ENCODE data around the gene TMEM229B. TPM values are rescaled to one million over a fixed set of nuclear protein-coding genes. Genes with fewer than 3 reads are reported as not detected.

Gene TMEM229B
- total RNA-seq, 1 experiment from 2014 or later: 1.6 TPM

DNA sequence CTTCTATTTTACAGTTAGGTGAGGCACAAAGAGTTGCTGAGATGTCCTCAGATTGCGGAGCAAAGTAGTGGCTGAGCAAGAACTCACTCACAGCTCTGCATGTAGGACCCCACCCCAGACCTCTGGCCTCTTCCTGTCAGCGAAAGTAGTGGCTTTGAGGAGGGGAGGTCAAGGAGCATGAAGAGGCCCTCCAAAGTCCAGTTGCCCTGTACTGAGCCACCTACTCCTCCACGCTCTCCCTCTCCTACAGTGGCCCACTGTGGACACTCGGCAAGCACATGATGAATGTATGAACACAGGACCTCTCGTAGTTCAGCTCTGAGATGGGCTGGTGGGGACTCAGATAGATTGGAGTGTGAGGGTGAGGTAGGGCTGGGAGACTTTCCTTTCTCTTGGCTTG, 39.2 kb upstream of the TMEM229B start:
- BruUV-seq (replicated peaks): no TSS peak
- DNase-seq: no peak
- ChIA-PET POLR2A (ENCODE audit: unreplicated experiment) (no interaction called here), CTCF (interaction anchor here (0.6 to 1.6 kb wide), 3 partner anchors 37 to 100 kb away, joined by 3 to 15 read pairs (median 7); no protein-coding TSS in a partner anchor)
- H3K4me1 ChIP-seq (replicated peaks; ENCODE audit: insufficient read depth): no peaks in the 10 kb centered on the region
- H3F3A ChIP-seq (ENCODE audit: insufficient read depth, low read depth): peaks cover 7% of the 10 kb centered on the region; the same call in 1 of the 2 replicates
- no peak overlapping the region for H3K4me3 ChIP-seq
- no peak overlapping the region for H3K4me2 ChIP-seq
- no peak for TF ChIP-seq EZH2 (IDR thresholded peaks at IDR 0.05; ENCODE audit: low read depth)
- TF ChIP-seq, protein P1, sequence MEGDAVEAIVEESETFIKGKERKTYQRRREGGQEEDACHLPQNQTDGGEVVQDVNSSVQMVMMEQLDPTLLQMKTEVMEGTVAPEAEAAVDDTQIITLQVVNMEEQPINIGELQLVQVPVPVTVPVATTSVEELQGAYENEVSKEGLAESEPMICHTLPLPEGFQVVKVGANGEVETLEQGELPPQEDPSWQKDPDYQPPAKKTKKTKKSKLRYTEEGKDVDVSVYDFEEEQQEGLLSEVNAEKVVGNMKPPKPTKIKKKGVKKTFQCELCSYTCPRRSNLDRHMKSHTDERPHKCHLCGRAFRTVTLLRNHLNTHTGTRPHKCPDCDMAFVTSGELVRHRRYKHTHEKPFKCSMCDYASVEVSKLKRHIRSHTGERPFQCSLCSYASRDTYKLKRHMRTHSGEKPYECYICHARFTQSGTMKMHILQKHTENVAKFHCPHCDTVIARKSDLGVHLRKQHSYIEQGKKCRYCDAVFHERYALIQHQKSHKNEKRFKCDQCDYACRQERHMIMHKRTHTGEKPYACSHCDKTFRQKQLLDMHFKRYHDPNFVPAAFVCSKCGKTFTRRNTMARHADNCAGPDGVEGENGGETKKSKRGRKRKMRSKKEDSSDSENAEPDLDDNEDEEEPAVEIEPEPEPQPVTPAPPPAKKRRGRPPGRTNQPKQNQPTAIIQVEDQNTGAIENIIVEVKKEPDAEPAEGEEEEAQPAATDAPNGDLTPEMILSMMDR (conservative IDR thresholded peaks at IDR 0.05): no peak
- H2AFZ ChIP-seq: no peak overlapping the region
- H3K79me2 ChIP-seq (ENCODE audit: low read depth): no peaks in the 10 kb centered on the region
- H3K27ac ChIP-seq: no peak overlapping the region
- intact Hi-C loops (cut with micrococcal nuclease; ENCODE audit: unreplicated experiment): loop anchor here (2.0 kb wide), 2 partner anchors 139 to 177 kb away; no protein-coding TSS in a partner anchor
- H3K9me3 ChIP-seq (ENCODE audit: insufficient read depth, low read depth): no peaks in the 10 kb centered on the region
- H3K9me2 ChIP-seq (ENCODE audit: insufficient read depth): no peaks in the 10 kb centered on the region
- no peaks in the 10 kb centered on the region for H3K36me3 ChIP-seq (ENCODE audit: low read depth)
- no peaks in the 10 kb centered on the region for H4K20me1 ChIP-seq (ENCODE audit: insufficient read depth)
- H3K27me3 ChIP-seq (ENCODE audit: insufficient read depth, low read depth): peaks cover 17% of the 10 kb centered on the region; the same call in 1 of the 2 replicates

DNA sequence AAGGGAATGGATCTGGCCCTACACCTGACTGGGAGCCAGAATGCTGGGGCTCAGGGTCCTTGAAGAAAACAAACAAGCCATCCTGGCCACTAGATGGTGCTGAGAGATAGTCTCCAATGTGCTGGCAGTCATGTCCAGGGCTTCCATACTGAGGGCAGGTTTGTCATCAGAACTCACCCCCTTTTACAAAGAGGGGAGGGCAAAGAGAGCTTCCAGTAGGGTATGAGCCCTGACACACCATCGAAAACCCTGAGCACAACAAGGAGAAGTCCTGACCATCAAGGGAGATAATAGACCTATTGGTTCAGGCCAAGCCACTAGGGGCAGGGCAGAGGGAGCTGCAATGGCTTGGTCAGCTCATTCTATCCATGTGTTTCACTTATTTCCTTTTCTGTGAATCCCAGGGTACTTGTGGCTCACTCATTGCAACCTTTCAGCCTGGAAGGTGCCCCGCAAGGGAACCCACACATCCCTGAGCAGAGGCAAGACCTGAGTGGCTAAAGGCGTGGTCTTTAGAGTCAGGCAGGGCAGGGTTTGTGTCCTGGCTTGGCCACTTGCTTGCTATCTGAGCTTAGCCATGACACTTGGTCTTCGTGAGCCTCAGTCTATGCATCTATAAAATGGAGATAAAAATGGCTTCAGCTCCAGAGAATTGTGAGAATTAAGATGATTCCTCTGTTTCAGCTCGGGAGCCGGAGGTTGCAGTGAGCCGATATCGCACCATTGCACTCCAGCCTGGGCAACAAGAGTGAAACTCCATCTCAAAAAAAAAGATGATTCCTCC, 38.3 kb upstream of the TMEM229B start:
- H3K4me3 ChIP-seq: no peak overlapping the region
- BruUV-seq (replicated peaks): no TSS peak
- H3K9me2 ChIP-seq (ENCODE audit: insufficient read depth): no peaks in the 10 kb centered on the region
- no peak overlapping the region for H3K27ac ChIP-seq
- H3K79me2 ChIP-seq (ENCODE audit: low read depth): no peaks in the 10 kb centered on the region
- ChIA-PET POLR2A (ENCODE audit: unreplicated experiment) (interaction anchor here (0.6 kb wide), 1 partner anchor 1154 kb away, joined by 5 read pairs; no protein-coding TSS in a partner anchor), CTCF (interaction anchor here (0.6 to 1.6 kb wide), 10 partner anchors 12 to 178 kb away, joined by 3 to 22 read pairs (median 5); no protein-coding TSS in a partner anchor)
- H3K4me2 ChIP-seq: 0 out of 2 replicates have a peak overlapping the region, but pooled peaks have one; percentile 2
- H2AFZ ChIP-seq: no peak overlapping the region
- H3K36me3 ChIP-seq (ENCODE audit: low read depth): no peaks in the 10 kb centered on the region
- intact Hi-C loops (cut with micrococcal nuclease; ENCODE audit: unreplicated experiment): loop anchor here (1.0 to 2.0 kb wide), 4 partner anchors 44 to 178 kb away; no protein-coding TSS in a partner anchor
- peaks cover under 1% of the 10 kb centered on the region; the same call in 1 of the 2 replicates for H3F3A ChIP-seq (ENCODE audit: insufficient read depth, low read depth)
- H3K4me1 ChIP-seq (replicated peaks; ENCODE audit: insufficient read depth): no peaks in the 10 kb centered on the region
- DNase-seq: peak; percentile 43 to 47
- H3K27me3 ChIP-seq (ENCODE audit: insufficient read depth, low read depth): peaks cover 17% of the 10 kb centered on the region; the same call in 1 of the 2 replicates
- TF ChIP-seq, protein P1 (conservative IDR thresholded peaks at IDR 0.05): peak; percentile 82
- TF ChIP-seq EZH2 (IDR thresholded peaks at IDR 0.05; ENCODE audit: low read depth): no peak
- H4K20me1 ChIP-seq (ENCODE audit: insufficient read depth): no peaks in the 10 kb centered on the region
- no peaks in the 10 kb centered on the region for H3K9me3 ChIP-seq (ENCODE audit: insufficient read depth, low read depth)

DNA sequence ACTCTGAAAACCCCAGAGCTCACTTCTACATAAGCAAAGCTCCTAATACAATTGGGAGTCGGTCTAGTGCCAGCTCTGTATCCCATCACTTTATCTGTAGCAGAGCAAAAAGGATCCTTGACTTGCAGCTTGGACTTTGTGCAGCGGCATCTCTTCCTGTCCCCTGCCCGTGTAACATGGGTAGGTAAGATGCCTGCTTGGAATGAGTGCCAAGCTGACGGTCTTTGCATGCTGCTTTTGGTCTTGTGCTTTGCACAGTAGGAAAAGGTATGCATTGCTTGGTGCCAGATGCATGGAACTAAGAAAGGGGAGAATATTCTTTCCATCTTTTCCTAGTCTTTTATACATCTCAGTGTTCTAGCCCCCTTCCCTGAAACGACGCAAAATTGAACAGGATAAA, 37.7 kb upstream of the TMEM229B start:
- Histone ChIP-seq H3K9me3 (ENCODE audit: insufficient read depth, low read depth) (no peaks in the 10 kb centered on the region), H3K9me2 (ENCODE audit: insufficient read depth) (no peaks in the 10 kb centered on the region), H3K36me3 (ENCODE audit: low read depth) (no peaks in the 10 kb centered on the region), H3K79me2 (ENCODE audit: low read depth) (no peaks in the 10 kb centered on the region), H2AFZ (no peak overlapping the region), H3F3A (ENCODE audit: insufficient read depth, low read depth) (no peaks in the 10 kb centered on the region), H3K4me2 (no peak overlapping the region), H4K20me1 (ENCODE audit: insufficient read depth) (no peaks in the 10 kb centered on the region), H3K4me1 (replicated peaks; ENCODE audit: insufficient read depth) (no peaks in the 10 kb centered on the region), H3K4me3 (no peak overlapping the region), H3K27ac (no peak overlapping the region), H3K27me3 (ENCODE audit: insufficient read depth, low read depth) (peaks cover 17% of the 10 kb centered on the region; the same call in 1 of the 2 replicates)
- BruUV-seq (replicated peaks): no TSS peak
- intact Hi-C loops (cut with micrococcal nuclease; ENCODE audit: unreplicated experiment): loop anchor here (1.0 to 2.0 kb wide), 4 partner anchors 45 to 179 kb away; no protein-coding TSS in a partner anchor
- POLR2A ChIA-PET (ENCODE audit: unreplicated experiment): no interaction called here
- TF ChIP-seq EZH2 (IDR thresholded peaks at IDR 0.05; ENCODE audit: low read depth): no peak
- TF ChIP-seq, protein P1 (conservative IDR thresholded peaks at IDR 0.05): no peak
- no peak for DNase-seq
- CTCF ChIA-PET: interaction anchor here (0.9 to 1.6 kb wide), 5 partner anchors 13 to 166 kb away, joined by 3 to 22 read pairs (median 5); no protein-coding TSS in a partner anchor
